HepG2 (cell line): ENCODE measurements around the gene SNX9. TPM values are rescaled to one million over a fixed set of nuclear protein-coding genes. Genes with fewer than 3 reads are reported as not detected.

Source experiments
- AKAP8 ChIP-seq: sonication (generic); formaldehyde crosslinking; IDR thresholded peaks from 2 replicates; pipeline ENCODE4 v1.5.1; 2020; ENCODE audit warnings: mild to moderate bottlenecking, missing genetic modification reagents
- GZF1 ChIP-seq: sonication (generic); formaldehyde crosslinking; IDR thresholded peaks from 2 replicates; pipeline ENCODE4 v1.5.1; 2020; ENCODE audit warnings: mild to moderate bottlenecking, missing genetic modification reagents
- KDM5B ChIP-seq: sonication (generic); formaldehyde crosslinking; IDR thresholded peaks from 2 replicates; pipeline ENCODE4 v1.4.0; 2020; ENCODE audit warnings: missing genetic modification reagents, mild to moderate bottlenecking, borderline replicate concordance
- MEF2D ChIP-seq: sonication (generic); formaldehyde crosslinking; IDR thresholded peaks from 2 replicates; pipeline ENCODE4 v1.5.1; 2020; ENCODE audit warnings: mild to moderate bottlenecking, missing genetic modification reagents
- NCOA2 ChIP-seq: sonication (generic); formaldehyde crosslinking; IDR thresholded peaks from 2 replicates; pipeline ENCODE4 v1.8.0; 2022; ENCODE audit warnings: inconsistent platforms
- PLRG1 ChIP-seq: fragments of 450-650 bp; conservative IDR thresholded peaks from 2 replicates; pipeline ENCODE4 v1.6.1; 2016
- POGZ ChIP-seq: sonication (generic); formaldehyde crosslinking; IDR thresholded peaks from 2 replicates; pipeline ENCODE4 v1.4.0; 2020; ENCODE audit warnings: mild to moderate bottlenecking, missing genetic modification reagents
- RFX3 ChIP-seq: IDR thresholded peaks from 2 replicates; pipeline ENCODE4 v1.6.1; 2016; ENCODE audit warnings: missing biosample characterization, missing genetic modification reagents
- TSC22D2 ChIP-seq: sonication (generic); formaldehyde crosslinking; IDR thresholded peaks from 2 replicates; pipeline ENCODE4 v1.5.1; 2020; ENCODE audit warnings: missing genetic modification reagents, mild to moderate bottlenecking, borderline replicate concordance
- ZEB1 ChIP-seq: IDR thresholded peaks from 2 replicates; pipeline ENCODE4 v1.6.1; 2012; ENCODE audit warnings: mild to moderate bottlenecking, low read depth, inconsistent platforms; ENCODE audit not compliant: insufficient replicate concordance
- ZNF160 ChIP-seq: sonication (generic); formaldehyde crosslinking; IDR thresholded peaks from 2 replicates; pipeline ENCODE4 v1.8.0; 2022; ENCODE audit warnings: mild to moderate bottlenecking, inconsistent platforms, missing genetic modification reagents
- ZNF205 ChIP-seq: IDR thresholded peaks from 2 replicates; pipeline ENCODE4 v1.6.1; 2018; ENCODE audit warnings: missing biosample characterization, missing genetic modification reagents
- ZNF33B ChIP-seq: sonication (generic); formaldehyde crosslinking; IDR thresholded peaks from 2 replicates; pipeline ENCODE4 v1.5.1; 2020; ENCODE audit warnings: mild to moderate bottlenecking, missing genetic modification reagents
- ZNF34 ChIP-seq: sonication (generic); formaldehyde crosslinking; IDR thresholded peaks from 2 replicates; pipeline ENCODE4 v1.4.0; 2020; ENCODE audit warnings: mild to moderate bottlenecking, missing genetic modification reagents, borderline replicate concordance
- ZNF382 ChIP-seq: sonication (generic); formaldehyde crosslinking; IDR thresholded peaks from 2 replicates; pipeline ENCODE4 v1.5.0; 2020; ENCODE audit warnings: missing genetic modification reagents, mild to moderate bottlenecking, borderline replicate concordance
- ZNF619 ChIP-seq: sonication (generic); formaldehyde crosslinking; IDR thresholded peaks from 2 replicates; pipeline ENCODE4 v1.4.0; 2020; ENCODE audit warnings: mild to moderate bottlenecking, missing genetic modification reagents
- polyA plus RNA-seq, 8 experiments: library from polyadenylated mRNA; depleted of rRNA in 3 of 8; stranded (reverse) in 7 of 8; unstranded in 1 of 8; fragments of >200 nt; fragmentation: Illumina TruSeq in 4 of 8; extraction: Trizol in 4 of 8; gene quantifications; 2 replicates each; pipeline versions ENCODE4 v1.2.1 to v1.2.3, GENCODE V29; 2011 to 2016; ENCODE audit warnings: low read depth in 4 of 8, missing spikeins in 1 of 8, mixed read lengths in 1 of 8; ENCODE audit not compliant: insufficient read depth in 1 of 8
- total RNA-seq, 5 experiments: library from RNA; depleted of rRNA; stranded (reverse); fragments of >200 nt; fragmentation: Illumina TruSeq; extraction: Trizol; gene quantifications; 2 replicates each; pipeline ENCODE4 v1.2.3, GENCODE V29; 2016; ENCODE audit warnings: low read depth in 1 of 5
- TF ChIP-seq, protein P1 (sequence below): sonication (generic); formaldehyde crosslinking; IDR thresholded peaks from 2 replicates; pipeline ENCODE4 v1.4.0; 2020; ENCODE audit warnings: mild to moderate bottlenecking, missing genetic modification reagents
- TF ChIP-seq, protein P2 (sequence below): sonication (generic); formaldehyde crosslinking; IDR thresholded peaks from 2 replicates; pipeline ENCODE4 v1.5.0; 2020; ENCODE audit warnings: missing genetic modification reagents
- TF ChIP-seq, protein P3 (sequence below): sonication (generic); formaldehyde crosslinking; IDR thresholded peaks from 2 replicates; pipeline ENCODE4 v1.4.0; 2020; ENCODE audit warnings: missing genetic modification reagents

The SNX9 gene
- total and polyA plus RNA-seq, 2 of the 13 experiments (the other 11 are each of a cell fraction or from before 2014, with no cell fraction given), result 21.9 to 36.0 TPM

DNA sequence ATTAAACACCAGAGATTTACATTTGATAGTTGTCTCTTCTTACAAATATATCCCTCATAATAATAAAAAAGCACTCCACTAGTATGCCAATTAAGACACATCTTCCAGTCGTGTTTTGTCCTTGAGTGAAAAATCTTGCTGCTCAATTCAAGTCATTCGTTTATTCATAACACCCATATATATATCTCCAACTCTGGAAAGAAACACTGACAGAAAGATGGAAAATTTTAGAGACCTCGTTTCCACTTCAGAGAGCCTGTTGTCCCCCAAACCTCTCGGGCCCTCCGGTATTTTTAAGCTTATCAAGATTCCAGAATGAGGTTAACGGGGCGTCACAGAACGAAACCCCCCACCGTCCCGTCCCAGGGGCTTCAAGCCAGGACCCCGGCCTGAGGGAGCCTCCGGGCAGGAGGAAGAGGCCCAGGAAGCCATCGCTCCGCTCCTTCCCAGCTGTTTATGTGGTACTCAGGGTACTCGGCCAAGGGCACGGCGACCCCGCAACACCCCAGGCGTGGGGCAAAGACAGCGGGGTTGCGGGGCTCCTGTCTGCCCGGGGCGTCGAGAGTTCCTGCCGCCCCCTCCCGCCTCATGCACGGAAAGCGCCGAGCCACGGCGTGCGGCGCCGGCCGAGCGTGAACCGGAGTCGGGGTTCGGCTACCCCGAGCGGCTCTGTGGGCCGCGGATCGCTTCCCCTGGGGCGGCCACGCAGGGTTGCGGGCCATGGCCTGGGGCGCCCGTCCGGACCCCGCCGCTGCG is 623 bp upstream of the SNX9 start (continued):
- TF ChIP-seq, protein P1, sequence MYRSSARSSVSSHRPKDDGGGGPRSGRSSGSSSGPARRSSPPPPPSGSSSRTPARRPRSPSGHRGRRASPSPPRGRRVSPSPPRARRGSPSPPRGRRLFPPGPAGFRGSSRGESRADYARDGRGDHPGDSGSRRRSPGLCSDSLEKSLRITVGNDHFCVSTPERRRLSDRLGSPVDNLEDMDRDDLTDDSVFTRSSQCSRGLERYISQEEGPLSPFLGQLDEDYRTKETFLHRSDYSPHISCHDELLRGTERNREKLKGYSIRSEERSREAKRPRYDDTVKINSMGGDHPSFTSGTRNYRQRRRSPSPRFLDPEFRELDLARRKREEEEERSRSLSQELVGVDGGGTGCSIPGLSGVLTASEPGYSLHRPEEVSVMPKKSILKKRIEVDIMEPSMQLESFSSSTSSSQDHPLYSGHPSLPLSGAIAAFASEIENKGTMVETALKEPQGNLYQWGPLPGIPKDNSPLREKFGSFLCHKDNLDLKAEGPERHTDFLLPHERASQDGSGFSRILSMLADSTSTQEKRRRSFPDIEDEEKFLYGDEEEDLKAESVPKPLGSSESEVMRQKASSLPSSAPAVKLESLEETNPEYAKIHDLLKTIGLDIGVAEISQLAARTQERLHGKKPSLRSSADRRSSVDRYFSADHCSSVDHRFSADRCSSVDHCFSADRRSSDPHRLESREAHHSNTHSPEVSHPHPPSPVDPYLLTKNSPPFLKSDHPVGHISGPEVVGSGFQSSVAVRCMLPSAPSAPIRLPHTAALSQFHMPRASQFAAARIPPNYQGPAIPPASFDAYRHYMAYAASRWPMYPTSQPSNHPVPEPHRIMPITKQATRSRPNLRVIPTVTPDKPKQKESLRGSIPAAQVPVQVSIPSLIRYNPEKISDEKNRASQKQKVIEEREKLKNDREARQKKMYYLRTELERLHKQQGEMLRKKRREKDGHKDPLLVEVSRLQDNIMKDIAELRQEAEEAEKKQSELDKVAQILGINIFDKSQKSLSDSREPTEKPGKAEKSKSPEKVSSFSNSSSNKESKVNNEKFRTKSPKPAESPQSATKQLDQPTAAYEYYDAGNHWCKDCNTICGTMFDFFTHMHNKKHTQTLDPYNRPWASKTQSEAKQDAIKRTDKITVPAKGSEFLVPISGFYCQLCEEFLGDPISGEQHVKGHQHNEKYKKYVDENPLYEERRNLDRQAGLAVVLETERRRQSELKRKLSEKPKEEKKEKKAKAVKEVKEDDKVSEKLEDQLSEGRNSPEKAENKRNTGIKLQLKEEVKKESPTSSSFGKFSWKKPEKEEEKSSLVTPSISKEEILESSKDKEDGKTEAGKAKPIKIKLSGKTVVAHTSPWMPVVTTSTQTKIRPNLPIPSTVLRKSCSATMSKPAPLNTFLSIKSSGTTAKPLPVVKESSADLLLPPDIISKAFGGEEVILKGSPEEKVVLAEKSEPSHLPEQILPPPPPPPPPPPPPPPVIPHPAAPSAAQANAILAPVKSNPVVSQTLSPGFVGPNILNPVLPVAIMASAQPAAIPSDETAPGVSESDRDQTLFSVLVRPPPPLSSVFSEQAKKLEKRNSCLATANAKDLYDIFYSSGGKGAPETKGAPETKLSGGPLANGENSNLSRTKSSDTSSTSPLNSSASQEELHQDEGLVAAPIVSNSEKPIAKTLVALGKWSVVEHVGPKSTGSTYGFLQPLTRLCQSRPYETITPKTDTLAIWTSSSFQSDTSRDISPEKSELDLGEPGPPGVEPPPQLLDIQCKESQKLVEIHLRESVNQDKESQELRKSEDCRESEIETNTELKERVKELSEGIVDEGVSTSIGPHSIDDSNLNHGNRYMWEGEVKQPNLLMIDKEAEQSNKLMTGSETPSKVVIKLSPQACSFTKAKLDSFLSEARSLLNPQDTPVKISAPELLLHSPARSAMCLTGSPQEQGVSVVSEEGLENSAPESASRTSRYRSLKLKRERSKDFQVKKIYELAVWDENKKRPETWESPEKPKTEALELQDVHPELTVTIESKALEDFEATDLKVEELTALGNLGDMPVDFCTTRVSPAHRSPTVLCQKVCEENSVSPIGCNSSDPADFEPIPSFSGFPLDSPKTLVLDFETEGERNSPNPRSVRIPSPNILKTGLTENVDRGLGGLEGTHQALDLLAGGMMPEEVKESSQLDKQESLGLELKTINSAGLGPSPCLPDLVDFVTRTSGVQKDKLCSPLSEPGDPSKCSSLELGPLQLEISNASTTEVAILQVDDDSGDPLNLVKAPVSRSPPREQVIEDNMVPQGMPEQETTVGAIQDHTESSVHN (CRISPR knock-in tag), result no peak
- TF ChIP-seq POGZ (0 out of 2 replicates have a peak, but pooled peaks have one; percentile 38), RFX3 (no peak), GZF1 (no peak), KDM5B (peak; percentile 73; the same call in 1 of the 2 replicates), TSC22D2 (CRISPR knock-in tag) (no peak), ZNF34 (CRISPR knock-in tag) (no peak), PLRG1 (no peak), ZNF33B (CRISPR knock-in tag) (no peak; the same call in 1 of the 2 replicates), MEF2D (CRISPR knock-in tag) (peak; percentile 31; the same call in 1 of the 2 replicates), ZNF160 (no peak; the same call in 1 of the 2 replicates), ZNF619 (CRISPR knock-in tag) (0 out of 2 replicates have a peak, but pooled peaks have one; percentile 24), ZNF382 (CRISPR knock-in tag) (no peak), NCOA2 (CRISPR knock-in tag) (no peak), ZEB1 (no peak), ZNF205 (CRISPR knock-in tag) (no peak), AKAP8 (0 out of 2 replicates have a peak, but pooled peaks have one; percentile 4)
- TF ChIP-seq, protein P2, sequence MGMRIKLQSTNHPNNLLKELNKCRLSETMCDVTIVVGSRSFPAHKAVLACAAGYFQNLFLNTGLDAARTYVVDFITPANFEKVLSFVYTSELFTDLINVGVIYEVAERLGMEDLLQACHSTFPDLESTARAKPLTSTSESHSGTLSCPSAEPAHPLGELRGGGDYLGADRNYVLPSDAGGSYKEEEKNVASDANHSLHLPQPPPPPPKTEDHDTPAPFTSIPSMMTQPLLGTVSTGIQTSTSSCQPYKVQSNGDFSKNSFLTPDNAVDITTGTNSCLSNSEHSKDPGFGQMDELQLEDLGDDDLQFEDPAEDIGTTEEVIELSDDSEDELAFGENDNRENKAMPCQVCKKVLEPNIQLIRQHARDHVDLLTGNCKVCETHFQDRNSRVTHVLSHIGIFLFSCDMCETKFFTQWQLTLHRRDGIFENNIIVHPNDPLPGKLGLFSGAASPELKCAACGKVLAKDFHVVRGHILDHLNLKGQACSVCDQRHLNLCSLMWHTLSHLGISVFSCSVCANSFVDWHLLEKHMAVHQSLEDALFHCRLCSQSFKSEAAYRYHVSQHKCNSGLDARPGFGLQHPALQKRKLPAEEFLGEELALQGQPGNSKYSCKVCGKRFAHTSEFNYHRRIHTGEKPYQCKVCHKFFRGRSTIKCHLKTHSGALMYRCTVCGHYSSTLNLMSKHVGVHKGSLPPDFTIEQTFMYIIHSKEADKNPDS, result no peak
- TF ChIP-seq, protein P3, sequence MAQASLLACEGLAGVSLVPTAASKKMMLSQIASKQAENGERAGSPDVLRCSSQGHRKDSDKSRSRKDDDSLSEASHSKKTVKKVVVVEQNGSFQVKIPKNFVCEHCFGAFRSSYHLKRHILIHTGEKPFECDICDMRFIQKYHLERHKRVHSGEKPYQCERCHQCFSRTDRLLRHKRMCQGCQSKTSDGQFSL (CRISPR knock-in tag), result no peak
